ENCODE results near the gene CALCR.
A peak's percentile ranks its signal among the peaks of the same experiment; 100 is the strongest.
"Not testable (repeated sequence)": the region's sequence is repeated elsewhere in the genome, so short reads cannot be mapped to it uniquely, and the experiment has no call there.

CALCR gene

GRCh38 chr7:93574646-93575554 is at the start of gene CALCR:
Gene CALCR, minus strand, starts transcription at chr7:93574724. Its CDS starts 87,743 bp downstream, at chr7:93486981.
- no peak for DNase-seq (ENCODE audit: low read depth)

- DNase-seq (ENCODE audit: low read depth) = no peak
Observed at GRCh38 chr7:93623816-93624215, 49.3 kb upstream of the CALCR start.

GRCh38 chr7:93622036-93623033 is 47.8 kb upstream of the CALCR start:
- peak; percentile 59 for DNase-seq (ENCODE audit: low read depth)

DNA sequence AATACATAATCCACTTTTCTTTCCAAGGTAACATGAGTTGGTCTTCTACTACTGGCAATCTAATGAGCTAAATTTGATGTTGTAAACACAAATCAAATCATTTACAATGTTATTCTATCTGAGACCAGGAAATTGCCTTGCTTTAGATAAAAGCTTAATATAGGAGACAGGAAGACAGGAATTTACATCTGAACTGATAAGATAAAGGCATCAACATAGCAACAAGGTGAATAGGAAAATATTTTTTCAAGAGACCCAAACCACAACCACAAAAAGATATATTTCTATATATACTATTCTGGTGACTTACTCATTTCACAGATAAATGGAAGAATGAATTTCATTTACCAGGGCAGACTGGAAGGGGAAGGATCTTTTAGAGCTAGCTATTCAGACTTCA is 46.3 kb upstream of the CALCR start:
- DNase-seq (ENCODE audit: low read depth) = no peak

DNA sequence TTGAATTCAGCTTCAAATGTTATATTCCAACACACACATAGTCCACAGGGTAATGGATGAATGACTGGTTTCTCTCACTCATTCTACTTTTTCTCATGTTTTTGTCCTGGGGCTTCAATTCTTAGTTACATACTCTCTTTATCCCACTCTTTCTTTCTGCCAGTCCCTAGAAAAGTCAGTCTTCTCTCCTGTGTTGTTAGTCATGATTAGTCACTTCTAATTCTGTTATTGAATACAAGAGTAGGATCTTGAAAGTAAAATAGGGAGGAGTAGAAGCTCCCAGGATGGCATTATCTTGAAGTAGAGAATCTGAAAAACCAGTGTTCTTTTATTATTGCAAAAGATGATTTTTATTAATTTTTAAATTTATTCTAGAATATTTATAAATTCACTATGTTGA is 45.5 kb upstream of the CALCR start:
- DNase-seq (ENCODE audit: low read depth) = peak; percentile 6

- peak; percentile 13 for DNase-seq (ENCODE audit: low read depth)
Observed at GRCh38 chr7:93601363-93601762, 26.8 kb upstream of the CALCR start.

- DNase-seq (ENCODE audit: low read depth) = no peak
Observed at GRCh38 chr7:93594250-93594649, 19.7 kb upstream of the CALCR start.

GRCh38 chr7:93592588-93593266 is 18.2 kb upstream of the CALCR start:
- DNase-seq (ENCODE audit: low read depth) = no peak

GRCh38 chr7:93591224-93592050 is 16.9 kb upstream of the CALCR start:
- not testable (repeated sequence) for DNase-seq (ENCODE audit: low read depth)

GRCh38 chr7:93586479-93586865 is 11.9 kb upstream of the CALCR start:
- DNase-seq (ENCODE audit: low read depth) = not testable (repeated sequence)

DNA sequence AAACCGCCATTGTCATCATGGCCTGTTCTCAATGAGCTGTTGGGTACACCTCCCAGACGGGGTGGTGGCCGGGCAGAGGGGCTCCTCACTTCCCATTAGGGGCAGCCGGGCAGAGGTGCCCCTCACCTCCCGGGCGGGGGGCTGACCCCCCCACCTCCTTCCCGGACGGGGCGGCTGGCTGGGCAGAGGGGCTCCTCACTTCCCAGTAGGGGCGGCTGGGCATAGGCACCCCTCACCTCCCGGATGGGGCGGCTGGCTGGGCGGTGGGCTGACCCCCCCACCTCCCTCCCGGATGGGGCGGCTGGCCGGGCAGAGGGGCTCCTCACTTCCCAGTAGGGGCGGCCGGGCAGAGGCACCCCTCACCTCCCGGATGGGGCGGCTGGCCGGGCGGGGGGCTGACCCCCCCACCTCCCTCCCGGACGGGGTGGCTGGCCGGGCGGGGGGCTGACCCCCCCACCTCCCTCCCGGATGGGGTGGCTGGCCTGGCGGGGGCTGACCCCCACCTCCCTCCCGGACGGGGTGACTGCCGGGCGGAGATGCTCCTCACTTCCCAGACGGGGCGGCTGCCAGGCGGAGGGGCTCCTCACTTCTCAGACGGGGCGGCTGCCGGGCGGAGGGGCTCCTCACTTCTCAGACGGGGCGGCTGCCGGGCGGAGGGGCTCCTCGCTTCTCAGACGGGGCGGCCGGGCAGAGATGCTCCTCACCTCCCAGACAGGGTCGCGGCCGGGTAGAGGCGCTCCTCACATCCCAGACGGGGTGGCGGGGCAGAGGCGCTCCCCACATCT is 11.4 kb upstream of the CALCR start:
- not testable (repeated sequence) for DNase-seq (ENCODE audit: low read depth)

- no peak for DNase-seq (ENCODE audit: low read depth)
Observed at GRCh38 chr7:93579431-93579830, 4.9 kb upstream of the CALCR start.

DNA sequence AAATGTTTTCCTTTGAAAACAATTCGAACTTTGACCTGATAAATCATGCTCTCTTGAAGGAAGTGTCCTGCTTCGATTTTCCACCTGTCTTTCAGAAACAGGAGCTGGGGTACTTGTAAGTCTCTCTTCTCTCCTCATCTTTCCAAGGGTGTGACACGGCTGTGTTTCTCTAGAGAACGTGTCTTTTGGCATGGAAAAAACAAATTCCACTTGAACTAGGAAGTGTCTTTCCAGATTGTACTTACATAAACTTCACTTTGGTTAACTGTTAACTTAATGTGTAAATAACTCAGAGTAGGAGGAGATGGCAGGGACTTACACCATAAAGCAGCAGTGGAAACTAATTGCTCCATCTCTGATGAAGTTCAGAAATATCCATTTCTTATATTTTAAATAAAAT is 4.2 kb upstream of the CALCR start:
- DNase-seq (ENCODE audit: low read depth) = no peak

- no peak for DNase-seq (ENCODE audit: low read depth)
Observed at GRCh38 chr7:93575555-93576399, 1.3 kb upstream of the CALCR start.

GRCh38 chr7:93574269-93574645 is 267 bp downstream of the CALCR start:
- DNase-seq (ENCODE audit: low read depth) = no peak

GRCh38 chr7:93569189-93569588 is 5.3 kb downstream of the CALCR start:
- DNase-seq (ENCODE audit: low read depth) = no peak

DNA sequence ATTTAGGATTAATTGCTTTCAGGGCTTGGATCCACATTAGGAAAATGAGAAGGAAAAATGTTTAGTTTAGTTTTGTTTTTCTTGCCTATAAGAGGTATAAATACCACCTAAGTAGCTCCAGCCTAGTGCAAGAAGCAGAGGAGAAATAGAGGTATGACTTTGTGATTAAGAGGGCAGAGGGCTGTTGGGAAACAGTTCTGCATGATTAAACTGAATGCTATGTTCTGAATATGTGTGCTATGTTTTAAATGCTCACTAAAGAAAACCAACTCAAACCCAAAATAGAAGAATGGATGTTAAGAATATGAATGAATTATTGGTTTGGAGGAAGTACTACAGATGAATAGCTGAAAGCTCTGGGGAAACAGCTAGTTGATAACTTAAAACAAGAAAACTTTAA is 7.6 kb downstream of the CALCR start:
- no peak for DNase-seq (ENCODE audit: low read depth)

DNA sequence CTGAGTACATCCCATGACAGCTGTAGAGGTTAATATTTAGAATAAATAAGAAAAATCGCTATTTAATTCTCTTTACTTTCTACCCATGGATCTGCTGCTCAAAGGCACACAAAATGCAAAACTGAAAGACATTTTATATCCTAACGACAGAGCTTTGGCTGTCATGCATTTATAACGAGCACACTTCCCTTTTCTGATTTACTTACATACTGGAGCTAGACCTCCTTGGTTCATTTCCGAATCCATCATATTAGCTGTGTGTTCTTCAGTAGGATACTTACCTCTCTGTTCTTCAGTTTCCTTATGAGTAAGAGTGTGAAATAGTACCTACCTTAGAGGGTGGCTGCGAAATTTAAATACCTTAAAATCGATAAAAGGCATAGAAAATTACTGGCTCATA is 10.9 kb downstream of the CALCR start:
- DNase-seq (ENCODE audit: low read depth) = no peak

DNA sequence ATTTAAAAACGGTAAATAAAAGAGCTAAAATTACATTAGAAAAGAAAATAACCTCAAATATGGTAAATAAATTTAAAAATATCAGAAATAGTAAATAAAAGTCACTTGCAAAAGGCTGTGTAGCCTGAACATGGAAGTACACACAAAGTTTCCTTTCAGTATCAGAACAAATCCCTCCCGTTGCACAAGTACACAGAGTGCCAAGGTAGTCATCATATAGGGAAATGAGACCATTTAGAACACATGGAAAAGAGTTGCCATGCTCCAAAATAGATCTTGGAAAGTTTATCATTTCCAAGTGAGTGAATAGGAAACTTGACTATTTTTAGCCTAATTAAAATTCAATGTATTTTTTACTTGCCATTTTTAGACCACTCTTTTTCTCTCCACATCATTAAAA is 11.6 kb downstream of the CALCR start:
- no peak for DNase-seq (ENCODE audit: low read depth)

- DNase-seq (ENCODE audit: low read depth) = no peak
Observed at GRCh38 chr7:93562106-93562505, 12.4 kb downstream of the CALCR start.

Data from ELR (cell line).